ENCODE results near the gene CDC42BPG. TPM values are rescaled to one million over a fixed set of nuclear protein-coding genes. Genes with fewer than 3 reads are reported as not detected.

CDC42BPG gene
- total RNA-seq, 1 donor, result under 0.01 TPM

DNA sequence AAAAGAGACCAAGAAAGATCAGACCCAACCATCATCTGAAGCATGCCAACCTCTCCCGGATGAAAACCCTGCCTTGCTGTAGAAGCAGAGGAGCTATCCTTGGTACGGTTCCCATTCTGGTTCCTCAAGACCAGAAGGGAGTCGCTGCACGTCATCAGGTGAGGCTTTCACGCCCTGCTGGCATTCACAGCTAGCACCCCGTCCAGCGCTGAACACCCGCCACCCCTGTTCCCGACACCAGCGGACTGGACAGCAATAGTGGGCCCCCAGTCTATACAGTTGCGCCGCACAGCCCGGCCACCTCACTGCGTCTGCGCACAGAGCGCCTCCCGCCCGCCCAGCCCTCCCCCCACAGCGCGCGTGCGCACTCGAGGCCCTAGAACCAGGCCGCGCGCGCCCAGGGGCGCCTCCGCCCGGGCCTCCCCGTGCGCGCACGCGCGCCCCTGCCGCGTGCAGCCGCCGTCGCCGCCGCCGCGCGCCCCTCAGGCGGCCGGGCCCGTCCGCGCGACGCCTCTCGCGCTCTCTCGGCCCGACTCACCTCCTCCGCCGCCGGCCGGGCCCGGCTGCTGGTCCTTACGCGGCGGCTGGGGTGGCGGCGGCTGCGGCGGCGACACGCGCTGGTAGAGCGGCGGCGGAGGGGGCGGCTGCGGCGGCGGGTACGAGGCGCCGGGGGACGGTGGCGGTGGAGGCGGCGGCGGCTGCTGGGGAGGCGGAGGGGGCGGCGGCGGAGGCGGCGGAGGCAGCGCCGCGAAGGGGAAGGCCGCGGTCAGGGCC, 66.8 kb downstream of the CDC42BPG start:
- peak; percentile 82 for DNase-seq (ENCODE audit: low read depth)
- H3K4me3 ChIP-seq (ENCODE audit: low read depth, low read length), result peak overlapping the region; percentile 88

DNA sequence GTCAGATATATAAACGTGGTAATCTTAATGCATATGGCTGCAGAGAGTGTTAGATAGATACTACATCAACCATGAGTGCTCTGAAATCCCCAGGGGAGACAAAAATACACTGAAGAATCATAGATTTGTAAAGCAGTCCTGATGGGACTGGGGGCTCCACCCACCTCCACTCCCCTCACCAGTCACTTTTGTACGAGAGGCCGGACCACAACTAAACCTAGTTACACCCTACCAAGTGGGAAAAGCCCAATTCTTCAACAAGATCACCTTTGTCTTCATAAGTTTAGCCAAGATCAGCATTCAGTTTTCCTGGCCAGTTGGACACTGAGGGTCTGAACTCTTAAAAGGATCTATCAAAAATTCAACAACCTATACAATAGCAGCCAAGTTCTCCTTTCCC, 67.6 kb downstream of the CDC42BPG start:
- DNase-seq (ENCODE audit: low read depth), result no peak
- TF ChIP-seq, protein P1, sequence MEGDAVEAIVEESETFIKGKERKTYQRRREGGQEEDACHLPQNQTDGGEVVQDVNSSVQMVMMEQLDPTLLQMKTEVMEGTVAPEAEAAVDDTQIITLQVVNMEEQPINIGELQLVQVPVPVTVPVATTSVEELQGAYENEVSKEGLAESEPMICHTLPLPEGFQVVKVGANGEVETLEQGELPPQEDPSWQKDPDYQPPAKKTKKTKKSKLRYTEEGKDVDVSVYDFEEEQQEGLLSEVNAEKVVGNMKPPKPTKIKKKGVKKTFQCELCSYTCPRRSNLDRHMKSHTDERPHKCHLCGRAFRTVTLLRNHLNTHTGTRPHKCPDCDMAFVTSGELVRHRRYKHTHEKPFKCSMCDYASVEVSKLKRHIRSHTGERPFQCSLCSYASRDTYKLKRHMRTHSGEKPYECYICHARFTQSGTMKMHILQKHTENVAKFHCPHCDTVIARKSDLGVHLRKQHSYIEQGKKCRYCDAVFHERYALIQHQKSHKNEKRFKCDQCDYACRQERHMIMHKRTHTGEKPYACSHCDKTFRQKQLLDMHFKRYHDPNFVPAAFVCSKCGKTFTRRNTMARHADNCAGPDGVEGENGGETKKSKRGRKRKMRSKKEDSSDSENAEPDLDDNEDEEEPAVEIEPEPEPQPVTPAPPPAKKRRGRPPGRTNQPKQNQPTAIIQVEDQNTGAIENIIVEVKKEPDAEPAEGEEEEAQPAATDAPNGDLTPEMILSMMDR (IDR thresholded peaks at IDR 0.05; ENCODE audit: insufficient read depth, low read depth, low read length), result no peak
- peak overlapping the region; percentile 88 for H3K4me3 ChIP-seq (ENCODE audit: low read depth, low read length)

More for the DNA sequence above, 66.8 kb downstream of the CDC42BPG start:
- TF ChIP-seq, protein P1 (IDR thresholded peaks at IDR 0.05; ENCODE audit: insufficient read depth, low read depth, low read length), result no peak

DNA sequence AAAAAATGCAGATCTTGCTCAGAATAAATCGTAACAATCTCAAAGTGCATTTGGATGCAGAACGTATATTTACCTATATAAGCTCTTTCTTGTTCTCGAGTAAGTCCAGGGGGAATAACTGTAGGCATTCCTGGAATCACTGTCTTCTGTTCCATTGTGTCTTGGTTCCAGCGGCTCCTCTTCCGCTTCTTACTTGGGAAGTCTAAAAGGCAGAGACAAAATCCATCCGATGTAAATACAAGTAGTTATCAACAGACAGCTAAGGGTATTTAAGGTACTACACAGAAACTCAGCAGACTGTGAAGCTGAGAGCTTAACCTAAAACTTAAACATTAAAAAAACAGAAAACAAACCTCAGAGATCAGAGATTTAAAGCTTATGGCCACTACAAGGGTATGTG, 68.0 kb downstream of the CDC42BPG start:
- peak overlapping the region; percentile 88 for H3K4me3 ChIP-seq (ENCODE audit: low read depth, low read length)
- no peak for DNase-seq (ENCODE audit: low read depth)
- TF ChIP-seq, protein P1 (IDR thresholded peaks at IDR 0.05; ENCODE audit: insufficient read depth, low read depth, low read length), result no peak

DNA sequence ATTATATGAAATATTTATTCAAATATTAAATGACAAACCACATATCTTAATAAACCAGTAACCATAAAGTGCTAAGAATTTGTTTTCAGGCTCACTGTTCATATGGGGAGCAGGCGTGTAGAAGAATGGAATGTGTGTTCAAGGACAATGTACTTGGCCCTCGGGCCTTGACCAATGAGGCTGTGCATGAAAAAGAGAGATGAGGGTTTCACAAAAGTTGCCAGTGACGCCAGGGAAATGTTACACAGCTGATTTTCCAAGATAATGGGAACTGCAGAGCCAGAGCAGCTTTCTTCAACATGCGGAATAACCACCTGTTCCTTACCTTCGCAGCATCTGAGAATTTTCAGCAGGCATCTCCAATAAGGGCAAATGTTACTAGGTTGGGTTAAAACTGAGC, 70.3 kb downstream of the CDC42BPG start:
- no peak overlapping the region for H3K4me3 ChIP-seq (ENCODE audit: low read depth, low read length)
- no peak for DNase-seq (ENCODE audit: low read depth)
- TF ChIP-seq, protein P1 (IDR thresholded peaks at IDR 0.05; ENCODE audit: insufficient read depth, low read depth, low read length), result no peak

Other genes with a start within 250 kb of the CDC42BPG start
- gene NRXN2, start 121.5 kb downstream of the CDC42BPG start, total RNA-seq, result 2.6 and 5.2 TPM in 2 replicates
- gene RASGRP2, start 100.5 kb downstream of the CDC42BPG start, total RNA-seq, result 10.3 and 12.5 TPM in 2 replicates
- gene PYGM, start 84.7 kb downstream of the CDC42BPG start, total RNA-seq, result 0.64 and 1.7 TPM in 2 replicates
- gene SF1, start 66.1 kb downstream of the CDC42BPG start, total RNA-seq, result 95.3 and 95.9 TPM in 2 replicates
- gene MAP4K2, start 41.4 kb downstream of the CDC42BPG start, total RNA-seq, result 10.8 and 16.4 TPM in 2 replicates
- 13.5 and 17.7 TPM in 2 replicates for gene MEN1, start 34.1 kb downstream of the CDC42BPG start, total RNA-seq
- 80.2 and 93.7 TPM in 2 replicates for gene EHD1, start 34.0 kb upstream of the CDC42BPG start, total RNA-seq
- 12.1 and 13.2 TPM in 2 replicates for gene ATG2A, start 72.6 kb upstream of the CDC42BPG start, total RNA-seq
- 11.6 and 14.2 TPM in 2 replicates for gene PPP2R5B, start 80.0 kb upstream of the CDC42BPG start, total RNA-seq
- not detected in 2 replicates for gene GPHA2, start 91.2 kb upstream of the CDC42BPG start, total RNA-seq
- not detected in 2 replicates for gene MAJIN, start 127.5 kb upstream of the CDC42BPG start, total RNA-seq
- gene BATF2, start 152.3 kb upstream of the CDC42BPG start, total RNA-seq, result 0.86 and 1.3 TPM in 2 replicates
- 44.5 and 73.4 TPM in 2 replicates for gene ARL2, start 169.5 kb upstream of the CDC42BPG start, total RNA-seq
- 12.5 and 14.5 TPM in 2 replicates for gene SNX15, start 182.8 kb upstream of the CDC42BPG start, total RNA-seq
- gene SAC3D1, start 196.6 kb upstream of the CDC42BPG start, total RNA-seq, result 10.4 and 13.5 TPM in 2 replicates
- 23.7 and 27.4 TPM in 2 replicates for gene NAALADL1, start 213.9 kb upstream of the CDC42BPG start, total RNA-seq
- gene CDCA5, start 239.4 kb upstream of the CDC42BPG start, total RNA-seq, result 7.4 and 15.5 TPM in 2 replicates
- 28.9 and 46.7 TPM in 2 replicates for gene ZFPL1, start 239.6 kb upstream of the CDC42BPG start, total RNA-seq